Measurements from ENCODE around the gene CDH10. TPM values are rescaled to one million over a fixed set of nuclear protein-coding genes. Genes with fewer than 3 reads are reported as not detected.

Gene CDH10
- total RNA-seq, 1 experiment from 2014 or later: not detected

DNA sequence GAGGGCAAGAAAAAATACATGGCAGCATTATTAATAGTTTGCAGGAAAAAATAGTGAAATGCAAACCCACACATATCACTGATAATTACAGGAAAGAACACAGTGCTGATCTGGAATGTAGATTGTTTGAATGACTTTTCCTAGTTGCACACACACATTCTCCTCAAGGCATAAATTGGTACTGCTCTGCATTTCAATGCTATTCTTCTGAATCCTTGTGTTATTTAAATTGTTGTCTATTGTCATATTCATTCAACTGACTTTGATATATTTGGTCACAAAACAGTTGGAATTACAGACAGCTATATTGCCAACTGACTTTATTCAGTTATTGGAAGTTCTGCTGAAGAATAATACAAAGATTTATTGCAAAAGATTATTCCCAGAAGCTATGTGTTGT, 139.5 kb downstream of the CDH10 start:
- DNase-seq (ENCODE audit: low read depth): no peak
- in situ Hi-C loops (cut with HindIII; ENCODE audit: low pct_unique_long_range_greater_than_20kb, low sequenced_read_pairs): no loop called here

DNA sequence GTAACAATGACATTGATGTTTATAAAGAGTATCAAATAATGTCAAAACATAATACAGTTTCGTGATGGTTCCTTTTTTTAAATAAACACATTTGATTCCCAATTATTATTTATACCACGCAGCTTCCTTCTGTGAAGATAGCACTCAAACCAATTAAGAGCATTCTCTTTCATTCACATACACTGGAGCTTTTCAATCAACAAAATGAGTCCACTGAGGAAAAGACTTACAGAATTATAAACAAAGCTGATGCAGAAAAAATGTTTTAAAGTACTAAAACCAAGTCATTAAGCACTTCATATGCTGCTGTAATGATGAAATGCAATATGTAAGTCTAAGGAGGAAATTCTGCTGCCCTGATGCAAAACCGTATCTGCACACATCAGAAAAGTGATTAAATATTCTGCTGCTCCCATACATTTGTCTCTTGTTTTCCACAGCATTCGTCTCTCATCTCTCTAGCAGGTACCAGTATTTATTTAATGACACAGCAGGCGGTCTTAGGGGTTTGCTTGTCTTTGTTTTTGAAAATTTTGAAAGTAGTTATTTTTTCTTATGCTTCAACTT, 147.1 kb downstream of the CDH10 start:
- in situ Hi-C loops (cut with HindIII; ENCODE audit: low pct_unique_long_range_greater_than_20kb, low sequenced_read_pairs): no loop called here
- no peak for DNase-seq (ENCODE audit: low read depth)

DNA sequence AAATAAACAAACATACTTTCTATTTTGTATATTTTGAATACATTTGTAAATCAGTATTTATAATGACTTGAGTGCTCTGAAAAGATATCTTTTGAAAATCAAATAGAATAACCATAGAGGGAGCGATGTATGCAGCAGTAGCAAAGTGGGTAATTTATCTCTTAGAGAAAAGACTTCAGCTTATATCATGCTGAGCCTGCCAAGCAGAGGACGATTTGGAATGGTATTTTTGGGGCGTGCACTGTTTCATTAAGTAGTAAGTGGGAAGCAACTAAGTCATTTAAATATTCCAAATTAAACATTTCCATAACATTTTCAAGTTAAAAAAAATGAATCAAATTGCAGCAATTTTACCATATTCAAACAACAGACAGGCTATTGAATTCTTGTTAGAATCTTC, 147.6 kb downstream of the CDH10 start:
- DNase-seq (ENCODE audit: low read depth): no peak
- in situ Hi-C loops (cut with HindIII; ENCODE audit: low pct_unique_long_range_greater_than_20kb, low sequenced_read_pairs): no loop called here

DNA sequence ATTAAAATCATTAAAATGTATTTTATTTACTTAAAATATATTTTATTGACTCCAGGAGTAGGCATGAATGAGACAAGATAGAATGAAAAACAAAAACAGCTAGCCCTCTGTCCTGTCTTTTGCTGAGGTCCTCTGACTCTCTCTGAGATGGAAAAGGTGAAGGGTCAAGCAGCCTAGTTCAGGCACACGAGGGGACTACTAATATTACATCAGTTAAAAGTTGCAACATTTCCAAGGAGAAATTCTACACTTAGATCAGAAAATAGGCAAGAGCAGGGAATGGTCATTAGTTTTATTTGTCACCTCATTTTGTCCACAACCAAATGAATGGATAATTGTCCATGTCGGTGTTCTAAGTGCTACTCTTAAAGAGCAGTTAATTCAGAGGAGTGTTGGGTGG, 148.5 kb downstream of the CDH10 start:
- no peak for DNase-seq (ENCODE audit: low read depth)
- in situ Hi-C loops (cut with HindIII; ENCODE audit: low pct_unique_long_range_greater_than_20kb, low sequenced_read_pairs): no loop called here

DNA sequence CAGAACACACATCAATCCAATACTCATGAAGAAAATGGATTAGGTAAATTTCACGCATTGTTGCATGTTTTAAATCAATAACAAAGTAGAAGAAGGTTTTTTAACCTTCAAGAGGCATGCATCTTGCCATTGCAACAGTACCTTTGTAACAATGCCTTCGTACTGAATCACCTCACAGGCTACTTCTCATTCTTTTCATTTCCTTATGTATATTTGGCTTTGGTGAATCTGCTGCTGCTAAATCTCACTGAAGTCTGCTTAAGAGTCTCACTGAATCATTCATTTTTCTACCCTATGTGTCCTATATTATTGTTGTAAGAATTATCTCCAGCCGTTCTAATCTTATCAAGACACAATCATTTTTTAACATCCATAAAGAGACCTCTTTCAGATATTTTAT, 152.5 kb downstream of the CDH10 start:
- in situ Hi-C loops (cut with HindIII; ENCODE audit: low pct_unique_long_range_greater_than_20kb, low sequenced_read_pairs): no loop called here
- DNase-seq (ENCODE audit: low read depth): no peak

- in situ Hi-C loops (cut with HindIII; ENCODE audit: low pct_unique_long_range_greater_than_20kb, low sequenced_read_pairs): no loop called here
- no peak for DNase-seq (ENCODE audit: low read depth)
These were observed 153.3 kb downstream of the CDH10 start for GRCh38 chr5:24491490-24491889.

DNA sequence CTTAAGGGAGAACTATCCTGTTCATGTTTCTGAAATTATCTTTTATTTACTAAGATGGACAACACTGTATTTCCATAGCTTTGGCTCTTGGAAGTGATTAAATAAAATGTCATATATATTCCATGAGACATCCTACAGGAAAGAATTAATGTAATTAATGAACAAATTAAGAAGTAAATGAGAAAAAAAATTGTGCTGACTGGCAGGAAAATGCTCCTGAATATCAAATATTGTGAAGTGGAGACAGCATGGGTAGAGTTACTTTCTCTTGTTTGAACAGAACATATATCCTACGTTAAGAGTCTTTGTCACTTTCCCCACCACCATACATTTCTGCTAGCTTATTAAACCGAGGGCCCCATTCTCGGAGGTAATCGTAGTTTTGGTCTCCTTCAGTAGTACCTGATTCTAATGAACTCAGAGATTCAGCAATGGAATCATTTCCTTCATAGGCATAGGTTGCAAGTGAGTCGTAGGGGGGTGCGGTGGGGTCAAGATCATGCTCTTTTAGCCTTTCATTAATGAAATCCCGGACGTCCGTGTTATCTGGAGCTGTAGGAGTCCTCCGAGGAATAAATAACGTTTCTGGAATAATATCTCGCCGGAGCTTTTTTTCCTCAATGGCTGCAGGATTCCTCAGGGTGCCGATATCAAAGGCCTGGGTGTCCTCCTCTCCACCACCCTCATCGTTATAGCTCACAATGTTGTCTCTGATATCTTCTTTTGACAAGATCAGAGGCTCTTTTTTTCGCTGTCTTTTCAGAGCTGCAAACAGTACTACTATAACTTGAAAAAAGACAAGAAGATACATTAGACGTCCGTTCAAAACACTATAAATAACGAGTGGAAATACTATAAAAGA, 157.2 kb downstream of the CDH10 start:
- in situ Hi-C loops (cut with HindIII; ENCODE audit: low pct_unique_long_range_greater_than_20kb, low sequenced_read_pairs): no loop called here
- no peak for DNase-seq (ENCODE audit: low read depth)

GRCh38 chr5:24480952-24481351, 163.8 kb downstream of the CDH10 start:
- in situ Hi-C loops (cut with HindIII; ENCODE audit: low pct_unique_long_range_greater_than_20kb, low sequenced_read_pairs): no loop called here
- no peak for DNase-seq (ENCODE audit: low read depth)

- in situ Hi-C loops (cut with HindIII; ENCODE audit: low pct_unique_long_range_greater_than_20kb, low sequenced_read_pairs): no loop called here
- DNase-seq (ENCODE audit: low read depth): no peak
These were observed 166.8 kb downstream of the CDH10 start for GRCh38 chr5:24477958-24478357.

GRCh38 chr5:24475101-24475500, 169.7 kb downstream of the CDH10 start:
- in situ Hi-C loops (cut with HindIII; ENCODE audit: low pct_unique_long_range_greater_than_20kb, low sequenced_read_pairs): no loop called here
- no peak for DNase-seq (ENCODE audit: low read depth)

DNA sequence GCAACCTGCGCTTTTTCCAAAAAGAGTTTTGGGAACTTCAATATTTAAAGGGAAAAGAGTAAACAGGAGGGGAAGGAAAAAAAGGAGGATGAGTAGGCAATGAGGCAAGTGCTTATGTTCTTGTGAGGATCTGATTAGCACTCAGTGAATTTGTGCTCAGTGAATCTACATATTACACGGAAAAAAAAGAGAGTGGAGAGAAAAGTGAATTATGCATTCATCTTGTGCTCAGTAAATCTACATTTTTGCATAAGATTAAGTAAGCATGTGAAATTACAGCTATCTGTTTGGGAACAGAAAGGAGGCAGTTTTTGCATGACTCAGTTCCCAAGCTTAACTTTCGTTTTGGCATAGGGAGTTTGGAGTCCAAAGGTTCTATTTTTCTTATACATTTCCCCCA, 170.1 kb downstream of the CDH10 start:
- DNase-seq (ENCODE audit: low read depth): no peak
- in situ Hi-C loops (cut with HindIII; ENCODE audit: low pct_unique_long_range_greater_than_20kb, low sequenced_read_pairs): no loop called here

- no peak for DNase-seq (ENCODE audit: low read depth)
- in situ Hi-C loops (cut with HindIII; ENCODE audit: low pct_unique_long_range_greater_than_20kb, low sequenced_read_pairs): no loop called here
These were observed 172.3 kb downstream of the CDH10 start for GRCh38 chr5:24472518-24472917.

DNA sequence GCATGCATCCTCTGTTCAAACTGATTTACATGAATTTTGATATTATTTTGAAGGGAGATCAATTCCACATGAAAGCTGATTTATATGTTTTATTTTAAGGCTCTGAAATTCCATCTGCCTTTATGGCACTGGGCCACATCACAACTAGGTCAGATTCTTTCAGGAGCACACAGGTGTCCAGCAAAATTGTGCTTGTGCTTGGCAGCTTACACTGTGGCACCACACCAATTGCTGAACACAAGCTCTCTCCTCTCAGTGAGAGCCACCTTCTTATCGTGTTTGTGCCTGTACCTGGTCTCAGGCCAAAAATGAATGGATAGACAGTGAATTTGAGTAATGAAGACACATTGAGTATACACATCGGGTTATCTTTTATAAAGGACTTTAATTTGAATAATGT, 200.4 kb downstream of the CDH10 start:
- in situ Hi-C loops (cut with HindIII; ENCODE audit: low pct_unique_long_range_greater_than_20kb, low sequenced_read_pairs): no loop called here
- no peak for DNase-seq (ENCODE audit: low read depth)

- in situ Hi-C loops (cut with HindIII; ENCODE audit: low pct_unique_long_range_greater_than_20kb, low sequenced_read_pairs): no loop called here
- DNase-seq (ENCODE audit: low read depth): no peak
These were observed 205.3 kb downstream of the CDH10 start for GRCh38 chr5:24439465-24439864.
